H1 (cell line): ENCODE measurements around the gene SS18L1. TPM values are rescaled to one million over a fixed set of nuclear protein-coding genes. Genes with fewer than 3 reads are reported as not detected.

Experiments used
- CTCF ChIA-PET: fragments of 300-600 bp; sonication (Branson Sonifier 250); formaldehyde crosslinking; loops from one replicate; lab custom pipeline; 2021; ENCODE audit not compliant: partially characterized antibody; lab: Charles Lee
- POLR2A ChIA-PET: fragments of 300-600 bp; sonication (Branson Sonifier 250); formaldehyde crosslinking; loops from one replicate; lab custom pipeline; 2021; ENCODE audit warnings: inconsistent platforms; ENCODE audit not compliant: partially characterized antibody; lab: Charles Lee
- DNase-seq, 2 experiments: peaks; one replicate each; pipeline versions ENCODE4 v3.0.0 to v3.0.0-alpha.2; 2010 to 2022; ENCODE audit warnings: low spot score in 2 of 2, low read depth in 1 of 2, mixed read lengths in 1 of 2
- FAIRE-seq: peaks from 2 replicates; lab custom pipeline; 2011; peaks lifted over from hg19 to GRCh38; lab: Jason Lieb, UNC
- H2AFZ ChIP-seq: 2 replicates; pipeline ENCODE4 v1.8.1; 2012; ENCODE audit warnings: low read length, inconsistent platforms
- H2AK5ac ChIP-seq: 2 replicates; pipeline ENCODE4 v1.6.1; 2013; ENCODE audit warnings: low read depth, low read length
- H2BK120ac ChIP-seq: replicated peaks from 2 replicates; pipeline ENCODE3; 2013; ENCODE audit warnings: low read depth, low read length, inconsistent platforms
- H2BK12ac ChIP-seq: 2 replicates; pipeline ENCODE4 v1.6.1; 2013; ENCODE audit warnings: low read depth, low read length
- H2BK15ac ChIP-seq: 2 replicates; pipeline ENCODE4 v1.6.1; 2013; ENCODE audit warnings: low read length
- H2BK20ac ChIP-seq: 2 replicates; pipeline ENCODE4 v1.6.1; 2013; ENCODE audit warnings: low read length
- H2BK5ac ChIP-seq: 2 replicates; pipeline ENCODE4 v1.6.1; 2013; ENCODE audit warnings: low read depth, low read length
- H3K14ac ChIP-seq: 2 replicates; pipeline ENCODE4 v1.6.1; 2013; ENCODE audit warnings: inconsistent platforms; ENCODE audit not compliant: insufficient read length
- H3K18ac ChIP-seq: 2 replicates; pipeline ENCODE4 v1.6.1; 2013; ENCODE audit warnings: low read length; ENCODE audit errors: extremely low read depth
- H3K23ac ChIP-seq: 2 replicates; pipeline ENCODE4 v1.6.1; 2013; ENCODE audit warnings: inconsistent platforms; ENCODE audit not compliant: insufficient read length
- H3K23me2 ChIP-seq: 2 replicates; pipeline ENCODE4 v1.6.1; 2013; ENCODE audit warnings: low read depth, low read length
- H3K27ac ChIP-seq: 2 replicates; pipeline ENCODE4 v1.6.1; 2011; ENCODE audit warnings: low read depth, low read length, inconsistent platforms
- H3K27me3 ChIP-seq, 4 experiments: replicated peaks in 1 of 4; 1 replicate in 1 of 4; 2 replicates in 3 of 4; pipeline versions ENCODE4 v1.6.1 to v1.8.1; 2011 to 2013; ENCODE audit warnings: low read length in 3 of 4, mild to moderate bottlenecking in 3 of 4, inconsistent platforms in 2 of 4, mixed read lengths in 2 of 4, moderate library complexity in 1 of 4; ENCODE audit not compliant: control insufficient read depth in 3 of 4, insufficient read depth in 3 of 4; ENCODE audit errors: extremely low read depth in 1 of 4
- H3K36me3 ChIP-seq, 4 experiments: 2 replicates each; pipeline versions ENCODE4 v1.6.1 to v1.8.1; 2011 to 2013; ENCODE audit warnings: mild to moderate bottlenecking in 4 of 4, low read length in 3 of 4, moderate library complexity in 2 of 4, control low read depth in 1 of 4, inconsistent platforms in 1 of 4; ENCODE audit not compliant: insufficient read depth in 4 of 4, control insufficient read depth in 2 of 4
- H3K4ac ChIP-seq: replicated peaks from 2 replicates; pipeline ENCODE3; 2013; ENCODE audit warnings: low read length, low read depth, mixed read lengths, inconsistent platforms; ENCODE audit not compliant: insufficient read length
- H3K4me1 ChIP-seq, 4 experiments: replicated peaks in 1 of 4; 1 replicate in 1 of 4; 2 replicates in 3 of 4; pipeline versions ENCODE4 v1.6.1 to v1.8.1; 2011 to 2013; ENCODE audit warnings: low read length in 3 of 4, inconsistent platforms in 2 of 4, mixed read lengths in 1 of 4; ENCODE audit not compliant: insufficient read depth in 4 of 4, control insufficient read depth in 3 of 4
- H3K4me2 ChIP-seq, 2 experiments: 2 replicates each; pipeline versions ENCODE4 v1.6.1 to v1.8.1; 2011 to 2013; ENCODE audit warnings: low read depth in 2 of 2, low read length in 2 of 2, control low read depth in 1 of 2, inconsistent platforms in 1 of 2, mild to moderate bottlenecking in 1 of 2; ENCODE audit not compliant: insufficient read depth in 1 of 2
- H3K4me3 ChIP-seq, 4 experiments: fragments of 200-600, 300-600 bp in 1 of 4; sonication (generic), shearing (Covaris generic), sonication (Bioruptor Twin) in 1 of 4; 2 replicates each; pipeline versions ENCODE4 v1.5.1 to v1.8.1; 2011 to 2016; ENCODE audit warnings: low read length in 4 of 4, low read depth in 3 of 4, control low read depth in 2 of 4, inconsistent platforms in 2 of 4, mild to moderate bottlenecking in 2 of 4, mixed read lengths in 1 of 4, moderate library complexity in 1 of 4; ENCODE audit not compliant: insufficient read depth in 2 of 4; ENCODE audit errors: extremely low read depth in 1 of 4
- H3K56ac ChIP-seq: replicated peaks from 2 replicates; pipeline ENCODE3; 2013; ENCODE audit warnings: low read depth, mild to moderate bottlenecking, mixed read lengths, low read length, inconsistent platforms; ENCODE audit not compliant: insufficient read length
- H3K79me1 ChIP-seq: 2 replicates; pipeline ENCODE4 v1.6.1; 2013; ENCODE audit warnings: low read depth, low read length, control low read depth
- H3K79me2 ChIP-seq, 2 experiments: 2 replicates each; pipeline versions ENCODE4 v1.6.1 to v1.8.1; 2012 to 2013; ENCODE audit warnings: low read length in 2 of 2, mild to moderate bottlenecking in 2 of 2, inconsistent platforms in 1 of 2; ENCODE audit not compliant: insufficient read depth in 2 of 2, control insufficient read depth in 1 of 2
- H3K9ac ChIP-seq, 4 experiments: replicated peaks in 1 of 4; 1 replicate in 1 of 4; 2 replicates in 3 of 4; pipeline versions ENCODE4 v1.6.1 to v1.8.1; 2011 to 2013; ENCODE audit warnings: low read depth in 3 of 4, low read length in 3 of 4, control low read depth in 2 of 4, mild to moderate bottlenecking in 2 of 4, moderate library complexity in 2 of 4, inconsistent platforms in 1 of 4; ENCODE audit errors: extremely low read depth in 1 of 4
- H3K9me3 ChIP-seq, 2 experiments: 2 replicates each; pipeline versions ENCODE4 v1.6.1 to v1.8.1; 2012 to 2013; ENCODE audit warnings: mild to moderate bottlenecking in 2 of 2, moderate library complexity in 2 of 2, control low read depth in 1 of 2, inconsistent platforms in 1 of 2, low read depth in 1 of 2, low read length in 1 of 2, mixed read lengths in 1 of 2; ENCODE audit not compliant: insufficient read depth in 2 of 2
- H4K20me1 ChIP-seq, 2 experiments: replicated peaks in 1 of 2; 2 replicates each; pipeline versions ENCODE3 to v1.8.1; 2011 to 2013; ENCODE audit warnings: inconsistent platforms in 2 of 2, low read length in 2 of 2, mild to moderate bottlenecking in 1 of 2; ENCODE audit not compliant: insufficient read depth in 2 of 2, control insufficient read depth in 1 of 2
- H4K5ac ChIP-seq: 2 replicates; pipeline ENCODE4 v1.6.1; 2013; ENCODE audit warnings: low read length, low read depth, mixed read lengths, inconsistent platforms; ENCODE audit not compliant: insufficient read length
- H4K8ac ChIP-seq: 2 replicates; pipeline ENCODE4 v1.8.0; 2013; ENCODE audit warnings: mild to moderate bottlenecking, moderate library complexity, low read length, inconsistent platforms; ENCODE audit not compliant: insufficient read depth; ENCODE audit errors: extremely low read depth
- H4K91ac ChIP-seq: replicated peaks from 2 replicates; pipeline ENCODE3; 2013; ENCODE audit warnings: low read length, mixed read lengths, inconsistent platforms; ENCODE audit not compliant: insufficient read length
- CHD2 ChIP-seq: IDR thresholded peaks from 2 replicates; pipeline ENCODE4 v1.6.1; 2012; ENCODE audit warnings: low read length, improper control_type of control experiment
- EGR1 ChIP-seq: IDR thresholded peaks from 2 replicates; pipeline ENCODE4 v1.6.1; 2011; ENCODE audit warnings: low read depth, low read length, borderline replicate concordance
- GTF2F1 ChIP-seq: IDR thresholded peaks from 2 replicates; pipeline ENCODE4 v1.6.1; 2012; ENCODE audit warnings: low read depth, low read length, improper control_type of control experiment, borderline replicate concordance
- KDM4A ChIP-seq: IDR thresholded peaks from one replicate; pipeline ENCODE4 v1.7.1; 2012; ENCODE audit warnings: low read depth, mild to moderate bottlenecking, moderate library complexity, low read length, inconsistent platforms; ENCODE audit not compliant: severe bottlenecking
- RFX5 ChIP-seq: IDR thresholded peaks from 2 replicates; pipeline ENCODE4 v1.6.1; 2011; ENCODE audit warnings: low read depth, low read length, improper control_type of control experiment, borderline replicate concordance
- RNF2 ChIP-seq: fragments of 200-900, 300-1000 bp; sonication (generic); IDR thresholded peaks from 2 replicates; pipeline ENCODE4 v1.7.1; 2016; ENCODE audit warnings: borderline replicate concordance, low read depth, mild to moderate bottlenecking, antibody characterized with exemption, low read length; ENCODE audit not compliant: poor library complexity, severe bottlenecking; ENCODE audit errors: missing control alignments
- SAP30 ChIP-seq: fragments of 300-600 bp; sonication (generic); IDR thresholded peaks from 2 replicates; pipeline ENCODE4 v1.7.1; 2012; ENCODE audit warnings: low read length, moderate library complexity, mild to moderate bottlenecking, inconsistent platforms; ENCODE audit not compliant: insufficient read depth, insufficient replicate concordance
- ZNF274 ChIP-seq: IDR thresholded peaks from 2 replicates; pipeline ENCODE4 v1.7.0; 2012; ENCODE audit warnings: low read length, borderline replicate concordance; ENCODE audit errors: extremely low read depth
- WGBS, 2 experiments: shearing (Covaris generic) in 1 of 2; methylation state at CpG; one replicate each; pipeline versions ENCODE4 v1.1.6 to v1.1.7; 2013 to 2015; ENCODE audit warnings: low lambda C conversion rate in 2 of 2, mixed read lengths in 2 of 2, inconsistent platforms in 1 of 2, low coverage in 1 of 2, missing lambda C conversion rate in 1 of 2; ENCODE audit not compliant: insufficient replicate concordance in 2 of 2, insufficient coverage in 1 of 2, insufficient read length in 1 of 2; ENCODE audit errors: extremely low coverage in 1 of 2, missing lambda C conversion rate in 1 of 2; 5-methylcytosine and 5-hydroxymethylcytosine counted together
- polyA plus RNA-seq, 7 experiments: library from polyadenylated mRNA; depleted of rRNA in 3 of 7; stranded (reverse) in 5 of 7; unstranded in 2 of 7; fragments of >200 nt in 5 of 7; fragments of 200-250 nt in 2 of 7; gene quantifications; 1 replicate in 5 of 7; 2 replicates in 1 of 7; 4 replicates in 1 of 7; pipeline versions ENCODE4 v1.2.1 to v1.2.3, GENCODE V29; 2011 to 2013; ENCODE audit warnings: missing spikeins in 2 of 7, mixed read lengths in 2 of 7
- total RNA-seq: library from RNA; stranded (reverse); fragmentation: NEBNext Ultra II Directional; extraction: Animal tissue kit (Norgen Biotek cat#: 25700); gene quantifications from 2 replicates; pipeline ENCODE4 v1.2.1, GENCODE V29; 2021
- TF ChIP-seq, protein P1 (sequence below): IDR thresholded peaks from 2 replicates; pipeline ENCODE4 v1.6.1; 2012; ENCODE audit warnings: inconsistent platforms

Gene SS18L1
- total and polyA plus RNA-seq, 2 of the 8 experiments (the other 6 are each of a cell fraction or from before 2014, with no cell fraction given): 28.4 to 29.7 TPM

DNA sequence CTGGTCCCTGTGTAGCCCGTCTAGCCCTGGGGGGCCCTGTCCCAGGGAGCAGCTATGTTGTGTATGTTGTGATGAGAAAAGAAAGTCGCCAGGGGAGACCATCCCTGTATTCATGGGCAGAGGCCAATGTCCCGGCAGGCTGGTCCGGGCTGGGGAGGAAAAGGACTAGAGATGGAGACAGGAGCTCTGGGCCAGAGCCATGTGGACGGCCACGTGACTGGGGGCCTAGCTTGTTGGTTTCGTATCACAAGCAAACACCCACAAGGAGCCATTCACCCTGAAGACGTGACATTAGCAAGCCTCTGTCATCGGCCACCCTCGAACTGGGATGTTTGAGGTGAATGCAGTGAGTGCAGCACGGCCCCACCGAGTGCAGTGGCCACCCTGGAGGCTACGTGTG, 79.4 kb downstream of the SS18L1 start:
- Histone ChIP-seq H2BK20ac (no peak overlapping the region), H3K14ac (no peak overlapping the region), H2BK5ac (no peak overlapping the region), H3K4me1 (peaks cover 0 to 35% (median 21%) of the 10 kb centered on the region in 4 experiments; a peak in 6 of 7 replicates), H3K27me3 (peaks cover 9 to 59% (median 40%) of the 10 kb centered on the region in 4 experiments), H2AK5ac (no peak overlapping the region), H3K4me3 (no peak overlapping the region), H2BK120ac (no peak overlapping the region), H3K9me3 (no peaks in the 10 kb centered on the region), H3K23me2 (peaks cover 21% of the 10 kb centered on the region; the same call in 1 of the 2 replicates), H3K27ac (no peak overlapping the region), H4K91ac (no peak overlapping the region), H3K18ac (no peak overlapping the region), H3K23ac (no peak overlapping the region), H3K79me1 (no peaks in the 10 kb centered on the region), H4K8ac (no peak overlapping the region; the same call in 1 of the 2 replicates), H3K56ac (no peak overlapping the region), H3K36me3 (no peaks in the 10 kb centered on the region), H2AFZ (no peak overlapping the region), H3K9ac (no peak overlapping the region), H4K5ac (no peak overlapping the region), H3K4me2 (no peak overlapping the region), H3K79me2 (no peaks in the 10 kb centered on the region), H2BK12ac (no peak overlapping the region; the same call in 1 of the 2 replicates), H3K4ac (no peak overlapping the region), H2BK15ac (peak overlapping the region; percentile 61; the same call in 1 of the 2 replicates), H4K20me1 (peaks cover 6 to 16% of the 10 kb centered on the region in 2 experiments)
- DNase-seq: no peak
- TF ChIP-seq SAP30 (no peak), CHD2 (no peak), RNF2 (no peak), GTF2F1 (no peak), KDM4A (no peak), RFX5 (no peak), EGR1 (no peak), ZNF274 (no peak)
- TF ChIP-seq, protein P1, sequence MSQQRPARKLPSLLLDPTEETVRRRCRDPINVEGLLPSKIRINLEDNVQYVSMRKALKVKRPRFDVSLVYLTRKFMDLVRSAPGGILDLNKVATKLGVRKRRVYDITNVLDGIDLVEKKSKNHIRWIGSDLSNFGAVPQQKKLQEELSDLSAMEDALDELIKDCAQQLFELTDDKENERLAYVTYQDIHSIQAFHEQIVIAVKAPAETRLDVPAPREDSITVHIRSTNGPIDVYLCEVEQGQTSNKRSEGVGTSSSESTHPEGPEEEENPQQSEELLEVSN: no peak
- POLR2A ChIA-PET: interaction anchor here (1.6 kb wide), 1 partner anchor 30 kb away, joined by 3 read pairs; no protein-coding TSS in a partner anchor
- WGBS, 2 experiments: 88% methylated on average over 13 of the region's 13 CpGs; no CpG with 5 or more reads in 1 of the 2 experiments
- CTCF ChIA-PET: interaction anchor here (0.7 to 2.2 kb wide), 4 partner anchors 9 to 244 kb away, joined by 3 to 6 read pairs (median 3); no protein-coding TSS in a partner anchor
- no peak for FAIRE-seq
